H9 (cell line): ENCODE data around the gene TCIRG1. TPM values are rescaled to one million over a fixed set of nuclear protein-coding genes. Genes with fewer than 3 reads are reported as not detected.

Source experiments
- DNase-seq: peaks from one replicate; pipeline ENCODE4 v3.0.0-alpha.2; 2017
- H2AFZ ChIP-seq: one replicate; pipeline ENCODE4 v1.6.1; 2013; ENCODE audit warnings: mild to moderate bottlenecking, low read length, control low read depth, moderate library complexity
- H2AK5ac ChIP-seq: 2 replicates; pipeline ENCODE4 v1.6.1; 2013; ENCODE audit warnings: low read length, control low read depth, mixed read lengths; ENCODE audit not compliant: insufficient read length
- H2BK120ac ChIP-seq: one replicate; pipeline ENCODE4 v1.6.1; 2013; ENCODE audit warnings: low read depth, mild to moderate bottlenecking, low read length, control low read depth, inconsistent platforms; ENCODE audit not compliant: poor library complexity, severe bottlenecking
- H2BK12ac ChIP-seq: 2 replicates; pipeline ENCODE4 v1.6.1; 2013; ENCODE audit warnings: low read length, control low read depth, mixed read lengths, low read depth; ENCODE audit not compliant: insufficient read length
- H2BK15ac ChIP-seq: 2 replicates; pipeline ENCODE4 v1.6.1; 2013; ENCODE audit warnings: low read depth, low read length, control low read depth
- H2BK20ac ChIP-seq: one replicate; pipeline ENCODE4 v1.6.1; 2013; ENCODE audit warnings: low read depth, mild to moderate bottlenecking, low read length, control low read depth, inconsistent platforms; ENCODE audit not compliant: poor library complexity, severe bottlenecking
- H2BK5ac ChIP-seq: 2 replicates; pipeline ENCODE4 v1.6.1; 2013; ENCODE audit warnings: low read length, control low read depth, mixed read lengths; ENCODE audit not compliant: insufficient read length
- H3K14ac ChIP-seq: 2 replicates; pipeline ENCODE4 v1.6.1; 2013; ENCODE audit warnings: low read length, control low read depth; ENCODE audit not compliant: insufficient read depth
- H3K18ac ChIP-seq: 2 replicates; pipeline ENCODE4 v1.6.1; 2013; ENCODE audit warnings: low read depth, mild to moderate bottlenecking, mixed read lengths, low read length, control low read depth; ENCODE audit not compliant: insufficient read length
- H3K23ac ChIP-seq: 2 replicates; pipeline ENCODE4 v1.6.1; 2013; ENCODE audit warnings: low read length, control low read depth, mixed read lengths, low read depth; ENCODE audit not compliant: insufficient read length
- H3K23me2 ChIP-seq: 2 replicates; pipeline ENCODE4 v1.6.1; 2013; ENCODE audit warnings: low read depth, mild to moderate bottlenecking, mixed read lengths, low read length, control low read depth; ENCODE audit not compliant: insufficient read length, poor library complexity, severe bottlenecking
- H3K27ac ChIP-seq: 2 replicates; pipeline ENCODE4 v1.5.1; 2013; ENCODE audit warnings: low read length, control low read depth, mixed read lengths, low read depth; ENCODE audit not compliant: insufficient read length
- H3K27me3 ChIP-seq: 2 replicates; pipeline ENCODE4 v1.6.1; 2013; ENCODE audit warnings: low read length, control low read depth, inconsistent platforms; ENCODE audit not compliant: insufficient read depth
- H3K4ac ChIP-seq: 2 replicates; pipeline ENCODE4 v1.6.1; 2013; ENCODE audit warnings: low read depth, mild to moderate bottlenecking, control low read depth, inconsistent platforms, low read length, moderate library complexity
- H3K4me1 ChIP-seq: 2 replicates; pipeline ENCODE4 v1.6.1; 2013; ENCODE audit warnings: low read length, control low read depth, inconsistent platforms; ENCODE audit not compliant: insufficient read depth
- H3K4me2 ChIP-seq: 2 replicates; pipeline ENCODE4 v1.6.1; 2013; ENCODE audit warnings: low read length, control low read depth, mixed read lengths; ENCODE audit not compliant: insufficient read length, insufficient read depth
- H3K56ac ChIP-seq: 2 replicates; pipeline ENCODE4 v1.6.1; 2013; ENCODE audit warnings: low read depth, mild to moderate bottlenecking, mixed read lengths, low read length, control low read depth; ENCODE audit not compliant: insufficient read length
- H3K79me1 ChIP-seq: 2 replicates; pipeline ENCODE4 v1.6.1; 2013; ENCODE audit warnings: low read depth, mild to moderate bottlenecking, moderate library complexity, low read length, control low read depth, inconsistent platforms; ENCODE audit not compliant: insufficient read depth, poor library complexity, severe bottlenecking
- H3K79me2 ChIP-seq: 2 replicates; pipeline ENCODE4 v1.6.1; 2013; ENCODE audit warnings: low read length, control low read depth, inconsistent platforms; ENCODE audit not compliant: insufficient read depth
- H3K9ac ChIP-seq: 2 replicates; pipeline ENCODE4 v1.6.1; 2013; ENCODE audit warnings: low read length, control low read depth, mixed read lengths; ENCODE audit not compliant: insufficient read length; ENCODE audit errors: extremely low read depth
- H3K9me3 ChIP-seq: one replicate; pipeline ENCODE4 v1.6.1; 2013; ENCODE audit warnings: low read depth, low read length, inconsistent platforms; ENCODE audit not compliant: control insufficient read depth
- H3T11ph ChIP-seq: one replicate; pipeline ENCODE4 v1.6.1; 2013; ENCODE audit warnings: mild to moderate bottlenecking, low read length, control low read depth, inconsistent platforms
- H4K20me1 ChIP-seq: one replicate; pipeline ENCODE4 v1.6.1; 2013; ENCODE audit not compliant: control insufficient read depth, insufficient read length, insufficient read depth
- H4K5ac ChIP-seq: 2 replicates; pipeline ENCODE4 v1.6.1; 2013; ENCODE audit warnings: low read depth, mild to moderate bottlenecking, mixed read lengths, low read length, control low read depth; ENCODE audit not compliant: insufficient read length
- H4K8ac ChIP-seq: replicated peaks from 2 replicates; pipeline ENCODE4 v1.6.1; 2013; ENCODE audit warnings: low read length, control low read depth, mixed read lengths, low read depth; ENCODE audit not compliant: insufficient read length
- H4K91ac ChIP-seq: 2 replicates; pipeline ENCODE4 v1.6.1; 2013; ENCODE audit warnings: low read depth, mild to moderate bottlenecking, moderate library complexity, mixed read lengths, low read length, control low read depth; ENCODE audit not compliant: insufficient read length
- H3K27ac Mint-ChIP-seq, 3 experiments: 2 replicates in 2 of 3; 3 replicates in 1 of 3; pipeline ENCODE4 v1.8.0; 2020 to 2021; ENCODE audit warnings: mixed read lengths in 3 of 3, mild to moderate bottlenecking in 1 of 3, moderate library complexity in 1 of 3
- H3K27me3 Mint-ChIP-seq: 2 replicates; pipeline ENCODE4 v1.8.0; 2021; ENCODE audit warnings: low read depth, mild to moderate bottlenecking, moderate library complexity, mixed read lengths
- H3K36me3 Mint-ChIP-seq, 3 experiments: 2 replicates in 2 of 3; 3 replicates in 1 of 3; pipeline ENCODE4 v1.8.0; 2020 to 2021; ENCODE audit warnings: low read depth in 3 of 3, mixed read lengths in 3 of 3; ENCODE audit not compliant: insufficient read depth in 1 of 3
- H3K4me1 Mint-ChIP-seq, 2 experiments: 2 replicates each; pipeline ENCODE4 v1.8.0; 2020; ENCODE audit warnings: mixed read lengths in 2 of 2
- H3K4me3 Mint-ChIP-seq, 2 experiments: 2 replicates in 1 of 2; 3 replicates in 1 of 2; pipeline ENCODE4 v1.8.0; 2020 to 2021; ENCODE audit warnings: mild to moderate bottlenecking in 2 of 2, mixed read lengths in 2 of 2, moderate library complexity in 1 of 2
- H3K9me3 Mint-ChIP-seq, 2 experiments: 2 replicates in 1 of 2; 3 replicates in 1 of 2; pipeline ENCODE4 v1.8.0; 2020; ENCODE audit warnings: mild to moderate bottlenecking in 2 of 2, mixed read lengths in 2 of 2, moderate library complexity in 1 of 2
- CTCF ChIP-seq: fragments of 200-600 bp; sonication (generic); conservative IDR thresholded peaks from 3 replicates; pipeline ENCODE4 v1.8.0; 2021; ENCODE audit warnings: antibody characterized with exemption, mild to moderate bottlenecking
- WGBS: extraction: QIAGEN DNeasy Blood & Tissue Kit; methylation state at CpG from one replicate; pipeline ENCODE4 v1.1.7; 2013; ENCODE audit warnings: missing lambda C conversion rate, low lambda C conversion rate, mixed read lengths; ENCODE audit not compliant: insufficient read length; ENCODE audit errors: extremely low coverage; 5-methylcytosine and 5-hydroxymethylcytosine counted together
- total RNA-seq: library from RNA; stranded (reverse); gene quantifications from 2 replicates; pipeline ENCODE4 v1.2.1, GENCODE V29; 2021

TCIRG1 gene
- total RNA-seq, 1 experiment from 2014 or later: 24.4 TPM

- H3K14ac ChIP-seq: no peak overlapping the region
- H3K23ac ChIP-seq: no peak overlapping the region
- no peak overlapping the region for H2BK20ac ChIP-seq
- H3K9me3 ChIP-seq: no peaks in the 10 kb centered on the region
- no peak for DNase-seq
- H3K4me2 ChIP-seq: no peak overlapping the region
- H3K9ac ChIP-seq: no peak overlapping the region
- H3K79me1 ChIP-seq: no peaks in the 10 kb centered on the region
- H3K4me1 Mint-ChIP-seq: peaks cover 17% of the 10 kb centered on the region in 2 experiments
- no peaks in the 10 kb centered on the region for H4K20me1 ChIP-seq
- no peaks in the 10 kb centered on the region; the same call in 1 of the 2 replicates for H3K4me1 ChIP-seq
- H3K27ac Mint-ChIP-seq: no peak overlapping the region
- H2AK5ac ChIP-seq: no peak overlapping the region
- no peak overlapping the region for H3K56ac ChIP-seq
- peaks cover 0 to 6% (median 4%) of the 10 kb centered on the region in 3 experiments; a peak in 3 of 7 replicates for H3K36me3 Mint-ChIP-seq
- H4K5ac ChIP-seq: no peak overlapping the region
- no peaks in the 10 kb centered on the region for H3K23me2 ChIP-seq
- no peak overlapping the region for H2BK120ac ChIP-seq
- peaks cover 10% of the 10 kb centered on the region for H3K27me3 Mint-ChIP-seq
- H2BK15ac ChIP-seq: no peak overlapping the region
- H2BK12ac ChIP-seq: no peak overlapping the region
- no peak overlapping the region for H3K4ac ChIP-seq
- H3K9me3 Mint-ChIP-seq: no peaks in the 10 kb centered on the region
- H4K91ac ChIP-seq: no peak overlapping the region
- H4K8ac ChIP-seq: no peak overlapping the region
- H3T11ph ChIP-seq: no peak overlapping the region
- no peaks in the 10 kb centered on the region for H3K79me2 ChIP-seq
- no CpG with 5 or more reads among the region's 13 CpGs for WGBS
- no peak for TF ChIP-seq CTCF
- no peak overlapping the region for H3K18ac ChIP-seq
- no peak overlapping the region for H2BK5ac ChIP-seq
- H3K4me3 Mint-ChIP-seq: peak overlapping the region in 1 of 2 experiments; percentile 57; a peak in 1 of 5 replicates
- no peak overlapping the region for H3K27ac ChIP-seq
- no peaks in the 10 kb centered on the region for H3K27me3 ChIP-seq
- H2AFZ ChIP-seq: no peak overlapping the region
Measured at GRCh38 chr11:67996051-67996450, 42.8 kb upstream of the TCIRG1 start.
